GM19455 (cell line): Measurements from ENCODE around the gene AP4E1.
"Not testable (repeated sequence)": the region's sequence is repeated elsewhere in the genome, so short reads cannot be mapped to it uniquely, and the experiment has no call there.

Experiments
- ATAC-seq: cut with Tn5 transposase; IDR thresholded peaks from one replicate; pipeline ENCODE4 v1.9.1; 2021; ENCODE audit not compliant: unreplicated experiment

The AP4E1 gene

GRCh38 chr15:50908209-50909009 is at the start of gene AP4E1:
TSS of gene AP4E1 (plus strand) at chr15:50908683. CDS start at chr15:50908779, 96 bp downstream.
- ATAC-seq, result peak; percentile 50

DNA sequence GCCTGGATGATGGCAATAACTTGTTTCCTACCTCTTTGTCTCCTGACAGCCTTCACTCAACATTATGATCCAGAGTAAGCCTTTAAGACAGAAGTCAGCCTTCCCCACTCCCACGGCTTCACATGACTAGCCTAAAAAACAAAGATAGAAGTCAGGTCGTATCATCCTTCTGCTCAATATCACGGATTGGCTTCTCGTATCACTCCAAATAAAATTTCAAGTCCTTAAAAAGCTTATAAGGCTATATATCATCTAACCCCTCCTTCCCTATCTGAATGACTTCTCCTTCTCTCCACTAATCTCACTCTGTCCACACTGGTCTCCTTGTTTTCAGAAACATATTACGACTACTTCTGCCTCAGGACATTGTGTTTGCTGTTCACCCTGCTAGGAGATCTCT is 47.7 kb upstream of the AP4E1 start:
- ATAC-seq, result no peak

DNA sequence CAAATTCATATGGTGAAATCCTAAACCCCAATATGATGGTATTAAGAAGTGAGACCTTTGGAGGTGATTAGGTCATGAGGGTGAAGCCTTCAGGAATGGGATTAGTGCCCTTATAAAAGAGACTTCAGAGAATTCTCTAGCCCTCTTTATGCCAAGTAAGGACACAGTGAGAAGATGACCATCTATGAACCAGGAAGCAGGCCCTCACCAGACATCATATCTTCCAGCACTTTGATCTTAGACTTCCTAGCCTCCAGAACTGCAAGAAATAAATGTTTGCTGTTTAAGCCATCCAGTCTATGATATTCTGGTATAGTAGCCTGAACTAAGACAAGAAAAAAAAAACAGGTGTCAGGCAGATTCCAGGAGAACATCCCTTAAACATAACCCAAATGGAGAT is 45.9 kb upstream of the AP4E1 start:
- ATAC-seq, result no peak

GRCh38 chr15:50864873-50865272 is 43.6 kb upstream of the AP4E1 start:
- ATAC-seq, result no peak

DNA sequence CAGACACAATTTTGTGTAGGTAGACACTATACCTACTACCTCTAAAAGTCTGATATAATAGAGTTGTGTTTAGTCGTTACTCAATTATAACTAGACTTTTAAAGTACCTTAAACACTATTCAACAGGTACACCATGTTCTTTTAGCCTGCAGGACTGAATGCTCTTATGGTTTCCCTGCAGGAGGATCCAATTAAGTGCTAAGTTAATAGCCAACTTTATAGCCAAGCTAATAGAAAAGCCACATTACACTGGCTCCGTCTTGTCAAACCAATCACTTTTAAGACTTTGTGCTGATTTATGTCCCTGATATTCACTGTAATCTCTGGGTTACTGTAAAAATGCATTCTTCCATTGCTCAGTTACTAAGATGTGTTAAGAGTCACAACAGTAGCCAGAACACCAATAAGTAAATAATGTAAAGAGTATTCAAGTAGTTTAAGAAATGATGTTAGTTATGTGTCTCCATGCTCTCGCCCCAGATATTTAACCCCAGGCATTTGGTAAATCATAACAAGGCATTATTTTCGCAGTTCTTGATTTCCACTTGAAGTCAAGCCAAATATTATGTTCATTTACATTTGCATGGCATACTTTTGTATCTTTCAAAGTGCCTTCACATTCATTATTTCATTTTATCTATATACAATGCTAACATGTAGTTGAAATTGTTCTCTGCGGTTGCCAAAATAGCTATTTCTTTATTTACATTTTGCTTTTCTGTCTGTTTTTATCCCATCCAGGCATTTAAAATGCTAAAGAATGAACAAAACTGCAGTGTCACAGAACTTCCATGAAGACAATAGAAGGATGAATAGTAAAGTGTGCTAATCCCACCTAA is 42.7 kb upstream of the AP4E1 start:
- ATAC-seq, result no peak

- ATAC-seq, result no peak
These were observed 36.7 kb upstream of the AP4E1 start for GRCh38 chr15:50871832-50872231.

- no peak for ATAC-seq
These were observed 35.6 kb upstream of the AP4E1 start for GRCh38 chr15:50872832-50873426.

GRCh38 chr15:50873935-50874361 is 34.5 kb upstream of the AP4E1 start:
- ATAC-seq, result no peak

- ATAC-seq, result not testable (repeated sequence)
These were observed 33.2 kb upstream of the AP4E1 start for GRCh38 chr15:50875238-50875637.

- ATAC-seq, result no peak
These were observed 32.1 kb upstream of the AP4E1 start for GRCh38 chr15:50876260-50876988.

GRCh38 chr15:50876989-50877360 is 31.5 kb upstream of the AP4E1 start:
- ATAC-seq, result no peak

GRCh38 chr15:50879016-50879617 is 29.4 kb upstream of the AP4E1 start:
- peak; percentile 69 for ATAC-seq

- ATAC-seq, result no peak
These were observed 28.3 kb upstream of the AP4E1 start for GRCh38 chr15:50880206-50880605.

DNA sequence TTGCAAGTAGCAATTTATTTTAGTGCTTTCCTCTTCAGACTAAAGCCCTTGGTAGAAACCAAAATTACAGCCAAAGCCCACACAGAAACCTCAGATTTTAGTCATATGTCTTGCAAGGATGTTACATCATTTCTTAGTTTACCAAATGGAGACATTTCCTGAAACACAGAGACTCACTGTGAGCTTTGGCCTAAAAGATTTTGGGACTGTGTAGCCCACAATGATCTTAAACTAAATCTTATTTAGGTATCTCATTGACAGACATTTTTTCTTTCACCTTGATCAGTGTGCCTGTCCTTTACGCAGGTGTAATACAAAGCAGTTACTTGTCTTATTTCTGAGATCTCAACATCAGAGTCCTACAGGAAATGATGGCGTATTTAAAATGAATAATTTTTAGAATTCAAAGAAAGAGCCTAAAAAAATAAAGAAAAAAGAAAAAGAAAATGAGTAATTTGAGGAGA is 27.8 kb upstream of the AP4E1 start:
- ATAC-seq, result peak; percentile 41

- no peak for ATAC-seq
These were observed 27.1 kb upstream of the AP4E1 start for GRCh38 chr15:50881121-50882048.

GRCh38 chr15:50883903-50884302 is 24.6 kb upstream of the AP4E1 start:
- no peak for ATAC-seq

DNA sequence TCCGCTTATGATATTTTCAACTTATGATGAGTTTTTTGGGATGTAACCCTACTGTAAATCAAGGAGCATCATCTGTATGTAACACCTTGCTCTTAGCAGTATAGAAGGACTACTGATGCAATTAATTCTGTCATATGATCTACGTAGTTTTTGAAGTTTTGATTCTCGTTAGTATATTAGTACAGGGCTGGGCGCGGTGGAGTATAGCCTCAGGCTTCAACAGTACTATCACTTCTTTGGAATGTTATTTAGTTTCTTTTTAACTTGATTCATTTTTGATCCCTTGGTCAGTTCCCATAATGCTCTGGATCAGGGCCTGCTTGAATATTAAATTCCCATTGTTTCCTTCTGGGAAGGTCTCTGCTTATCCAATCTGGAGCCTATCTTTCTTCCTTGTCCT is 23.9 kb upstream of the AP4E1 start:
- no peak for ATAC-seq

DNA sequence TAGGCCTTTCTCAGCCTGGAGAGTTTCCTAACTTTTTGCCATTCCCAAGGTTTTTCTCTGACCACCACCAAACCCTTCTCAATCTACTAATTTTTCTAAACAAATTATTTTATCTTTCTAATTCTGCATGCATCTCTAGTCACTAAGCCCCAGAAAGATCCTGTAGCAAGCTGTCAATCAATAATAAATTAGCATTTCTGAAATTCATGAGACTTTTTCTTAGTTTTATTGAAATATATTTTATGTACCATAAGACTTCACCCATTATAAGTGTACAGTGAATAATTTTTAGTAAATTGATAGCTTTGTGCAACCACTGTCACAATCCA is 22.4 kb upstream of the AP4E1 start:
- ATAC-seq, result no peak

DNA sequence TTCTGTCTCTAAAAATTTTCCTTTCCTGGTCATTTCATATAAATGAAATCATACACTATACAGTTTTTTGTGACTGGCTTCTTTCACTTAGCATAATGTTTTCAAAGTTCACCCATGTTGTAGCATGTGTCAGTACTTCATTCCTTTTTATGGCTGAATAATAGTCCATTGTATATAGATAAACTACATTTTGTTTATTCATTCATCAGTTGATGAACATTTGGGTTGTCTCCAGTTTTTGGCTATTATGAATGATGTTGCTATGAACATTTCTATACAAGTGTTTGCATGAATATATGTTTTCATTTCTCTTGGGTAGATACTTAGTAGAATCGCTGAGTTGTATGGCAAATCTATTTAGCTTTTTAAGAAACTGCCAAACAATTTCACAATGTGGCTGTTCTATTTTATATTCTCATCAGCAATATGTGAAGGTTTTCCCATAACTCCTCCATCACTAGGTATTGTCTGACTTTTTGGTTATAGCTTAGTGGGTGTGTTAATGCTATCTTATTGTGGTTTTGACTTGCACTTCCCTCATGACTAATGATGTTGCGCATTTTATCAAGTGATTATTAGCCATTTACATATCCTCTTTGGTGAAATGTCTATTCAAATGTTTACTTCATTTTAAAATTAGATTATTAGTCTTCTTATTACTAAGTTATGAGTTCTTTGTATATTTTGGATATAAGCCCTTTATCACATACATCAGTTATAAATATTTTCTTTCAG is 21.7 kb upstream of the AP4E1 start:
- no peak for ATAC-seq
